Thoracic aorta (tissue), 2 donors: Measurements from ENCODE around the gene SMR3A. TPM values are rescaled to one million over a fixed set of nuclear protein-coding genes. Genes with fewer than 3 reads are reported as not detected.

Experiments
- ATAC-seq: fragments of 150-250 bp; one replicate; pipeline ENCODE4 v1.8.0; 2017; ENCODE audit warnings: low read depth; ENCODE audit not compliant: insufficient number of reproducible peaks, low FRiP score
- DNase-seq: peaks from one replicate; pipeline ENCODE4 v3.0.0-alpha.2; 2020; ENCODE audit warnings: low spot score
- H3K27ac ChIP-seq, 2 donors: fragments of 200-600 bp; sonication (generic); 1 replicate in 1 of 2; 2 replicates in 1 of 2; pipeline ENCODE4 v1.5.1; 2016; ENCODE audit warnings: mild to moderate bottlenecking in 2 of 2, moderate library complexity in 2 of 2
- H3K27me3 ChIP-seq: fragments of 200-600 bp; sonication (generic); replicated peaks from 2 replicates; pipeline ENCODE4 v1.6.0; 2016; ENCODE audit warnings: mild to moderate bottlenecking; ENCODE audit not compliant: insufficient read depth
- H3K36me3 ChIP-seq: fragments of 200-600 bp; sonication (generic); one replicate; pipeline ENCODE4 v1.5.1; 2016
- H3K4me1 ChIP-seq, 2 donors: fragments of 200-600 bp; sonication (generic); 1 replicate in 1 of 2; 2 replicates in 1 of 2; pipeline versions ENCODE4 v1.5.1 to v1.6.0; 2016; ENCODE audit warnings: low read depth in 2 of 2, mild to moderate bottlenecking in 1 of 2; ENCODE audit not compliant: control insufficient read depth in 1 of 2
- H3K4me3 ChIP-seq: fragments of 200-600 bp; sonication (generic); 2 replicates; pipeline ENCODE4 v1.5.1; 2016; ENCODE audit warnings: mild to moderate bottlenecking
- H3K9me3 ChIP-seq: fragments of 200-600 bp; sonication (generic); 2 replicates; pipeline ENCODE4 v1.5.1; 2016
- total RNA-seq, 2 donors: library from RNA; depleted of rRNA; stranded (reverse); fragments of >200 nt; gene quantifications; one replicate each; pipeline versions ENCODE4 v1.1.0 to v1.2.3, GENCODE V29; 2016
- TF ChIP-seq, protein P1 (sequence below): fragments of 200-600 bp; sonication (generic); IDR thresholded peaks from one replicate; pipeline ENCODE4 v1.5.1; 2019; ENCODE audit warnings: antibody characterized with exemption

The SMR3A gene
- total RNA-seq, 2 donors from 2014 or later, result not detected

DNA sequence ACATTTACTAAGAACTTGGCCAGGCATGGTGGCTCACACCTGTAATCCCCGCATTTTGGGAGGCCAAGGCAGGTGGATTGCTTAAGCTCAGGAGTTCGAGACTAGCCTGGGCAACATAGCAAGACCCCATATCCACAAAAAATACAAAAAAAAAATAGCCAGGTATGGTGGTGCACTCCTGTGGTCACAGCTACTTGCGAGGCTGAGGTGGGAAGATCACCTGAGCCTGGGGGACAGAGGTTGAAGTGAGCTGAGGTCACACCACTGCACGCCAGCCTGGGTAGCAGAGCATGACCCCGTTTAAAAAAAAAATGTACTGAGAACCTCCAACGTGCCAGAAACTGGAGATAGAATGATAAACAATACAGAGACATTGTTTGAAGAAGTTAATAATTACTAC is 45.2 kb downstream of the SMR3A start:
- H3K4me3 ChIP-seq, result no peak overlapping the region
- no peak overlapping the region for H3K27ac ChIP-seq
- DNase-seq, result no peak
- no peaks in the 10 kb centered on the region for H3K36me3 ChIP-seq
- H3K27me3 ChIP-seq, result no peaks in the 10 kb centered on the region
- TF ChIP-seq, protein P1, sequence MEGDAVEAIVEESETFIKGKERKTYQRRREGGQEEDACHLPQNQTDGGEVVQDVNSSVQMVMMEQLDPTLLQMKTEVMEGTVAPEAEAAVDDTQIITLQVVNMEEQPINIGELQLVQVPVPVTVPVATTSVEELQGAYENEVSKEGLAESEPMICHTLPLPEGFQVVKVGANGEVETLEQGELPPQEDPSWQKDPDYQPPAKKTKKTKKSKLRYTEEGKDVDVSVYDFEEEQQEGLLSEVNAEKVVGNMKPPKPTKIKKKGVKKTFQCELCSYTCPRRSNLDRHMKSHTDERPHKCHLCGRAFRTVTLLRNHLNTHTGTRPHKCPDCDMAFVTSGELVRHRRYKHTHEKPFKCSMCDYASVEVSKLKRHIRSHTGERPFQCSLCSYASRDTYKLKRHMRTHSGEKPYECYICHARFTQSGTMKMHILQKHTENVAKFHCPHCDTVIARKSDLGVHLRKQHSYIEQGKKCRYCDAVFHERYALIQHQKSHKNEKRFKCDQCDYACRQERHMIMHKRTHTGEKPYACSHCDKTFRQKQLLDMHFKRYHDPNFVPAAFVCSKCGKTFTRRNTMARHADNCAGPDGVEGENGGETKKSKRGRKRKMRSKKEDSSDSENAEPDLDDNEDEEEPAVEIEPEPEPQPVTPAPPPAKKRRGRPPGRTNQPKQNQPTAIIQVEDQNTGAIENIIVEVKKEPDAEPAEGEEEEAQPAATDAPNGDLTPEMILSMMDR, result no peak
- ATAC-seq, result no peak
- H3K4me1 ChIP-seq, result no peaks in the 10 kb centered on the region
- H3K9me3 ChIP-seq, result no peaks in the 10 kb centered on the region

Other genes with a start within 250 kb of the SMR3A start
- gene PRR27, start 206.5 kb upstream of the SMR3A start, total RNA-seq, result not detected
- not detected for gene ODAM, start 165.0 kb upstream of the SMR3A start, total RNA-seq
- gene FDCSP, start 134.6 kb upstream of the SMR3A start, total RNA-seq, result not detected
- gene CSN3, start 118.2 kb upstream of the SMR3A start, total RNA-seq, result not detected
- not detected for gene CABS1, start 25.8 kb upstream of the SMR3A start, total RNA-seq
- gene SMR3B, start 22.4 kb downstream of the SMR3A start, total RNA-seq, result not detected
- gene OPRPN, start 37.2 kb downstream of the SMR3A start, total RNA-seq, result not detected
- gene MUC7, start 111.4 kb downstream of the SMR3A start, total RNA-seq, result not detected
- not detected for gene AMTN, start 157.8 kb downstream of the SMR3A start, total RNA-seq
- gene AMBN, start 231.5 kb downstream of the SMR3A start, total RNA-seq, result not detected